Fibroblast of lung (primary cell): ENCODE measurements around the gene TMEM143.

Experiments used
- EZH2 ChIP-seq: IDR thresholded peaks from 2 replicates; pipeline ENCODE4 v1.5.1; 2012; ENCODE audit warnings: low read length, control low read depth, mild to moderate bottlenecking; ENCODE audit errors: missing control alignments
- TF ChIP-seq, protein P1 (sequence below), 2 donors: IDR thresholded peaks in 1 of 2; conservative IDR thresholded peaks in 1 of 2; 1 replicate in 1 of 2; 2 replicates in 1 of 2; pipeline ENCODE4 v1.5.1; 2011 to 2012; ENCODE audit warnings: low read length in 2 of 2, control low read depth in 1 of 2, inconsistent platforms in 1 of 2, low read depth in 1 of 2, mild to moderate bottlenecking in 1 of 2

DNA sequence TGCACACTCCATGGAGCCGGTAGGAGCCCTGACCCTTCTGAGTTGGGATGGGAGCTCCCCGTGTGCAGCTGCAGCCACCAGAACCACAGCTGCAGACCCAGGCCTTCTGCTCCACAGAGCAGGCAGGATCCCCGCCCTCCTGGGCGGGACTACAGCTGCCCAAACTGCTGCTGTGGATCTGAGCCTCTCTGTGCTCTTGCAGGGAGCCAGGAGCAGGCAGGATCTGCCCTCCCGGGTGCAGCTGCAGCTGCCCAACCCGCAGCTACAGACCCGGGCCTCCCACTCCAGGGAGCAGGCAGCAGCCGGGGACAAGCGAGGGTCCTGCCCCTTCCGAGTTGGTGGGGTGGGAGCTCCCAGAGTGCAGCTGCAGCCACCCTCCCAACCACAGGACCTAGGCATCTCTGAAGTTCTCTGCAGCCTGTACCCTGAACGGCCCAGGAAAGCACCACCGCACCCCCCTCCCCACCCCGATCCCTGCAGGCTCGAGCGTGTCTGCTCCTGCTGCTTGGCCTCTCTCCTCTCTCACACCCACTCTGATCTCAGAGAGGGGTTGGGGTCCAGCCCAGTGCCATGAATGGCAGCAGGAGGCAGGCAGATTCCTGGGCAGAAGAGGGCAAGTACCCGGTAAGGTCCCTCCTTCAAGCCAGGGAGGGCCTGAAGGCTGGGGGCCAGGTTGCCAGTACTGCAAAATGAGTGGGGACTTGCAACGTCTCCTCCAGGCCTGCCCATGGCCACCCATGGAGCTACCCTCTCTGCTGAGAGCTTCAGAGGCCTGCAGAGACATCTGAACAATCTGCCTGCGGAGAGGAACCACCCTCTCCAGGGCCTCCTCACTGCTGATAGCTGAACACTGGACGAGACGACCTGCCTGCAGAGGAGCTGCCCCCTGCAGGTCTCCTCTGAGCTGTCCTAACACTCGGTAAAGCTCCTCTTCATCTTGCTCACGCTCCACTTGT is 54.8 kb downstream of the TMEM143 start:
- TF ChIP-seq, protein P1, sequence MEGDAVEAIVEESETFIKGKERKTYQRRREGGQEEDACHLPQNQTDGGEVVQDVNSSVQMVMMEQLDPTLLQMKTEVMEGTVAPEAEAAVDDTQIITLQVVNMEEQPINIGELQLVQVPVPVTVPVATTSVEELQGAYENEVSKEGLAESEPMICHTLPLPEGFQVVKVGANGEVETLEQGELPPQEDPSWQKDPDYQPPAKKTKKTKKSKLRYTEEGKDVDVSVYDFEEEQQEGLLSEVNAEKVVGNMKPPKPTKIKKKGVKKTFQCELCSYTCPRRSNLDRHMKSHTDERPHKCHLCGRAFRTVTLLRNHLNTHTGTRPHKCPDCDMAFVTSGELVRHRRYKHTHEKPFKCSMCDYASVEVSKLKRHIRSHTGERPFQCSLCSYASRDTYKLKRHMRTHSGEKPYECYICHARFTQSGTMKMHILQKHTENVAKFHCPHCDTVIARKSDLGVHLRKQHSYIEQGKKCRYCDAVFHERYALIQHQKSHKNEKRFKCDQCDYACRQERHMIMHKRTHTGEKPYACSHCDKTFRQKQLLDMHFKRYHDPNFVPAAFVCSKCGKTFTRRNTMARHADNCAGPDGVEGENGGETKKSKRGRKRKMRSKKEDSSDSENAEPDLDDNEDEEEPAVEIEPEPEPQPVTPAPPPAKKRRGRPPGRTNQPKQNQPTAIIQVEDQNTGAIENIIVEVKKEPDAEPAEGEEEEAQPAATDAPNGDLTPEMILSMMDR (conservative IDR thresholded peaks at IDR 0.05 in 1 of 2, IDR thresholded peaks at IDR 0.05 in 1 of 2; ENCODE audit: low read depth in 1 of 2, low read length in 2 of 2) = peak in 1 of 2 donors; percentile 34
- TF ChIP-seq EZH2 = no peak
